AG09319 (cell line): Measurements from ENCODE around the gene NEDD8.

Source experiments
- DNase-seq: peaks from one replicate; pipeline ENCODE4 v3.0.0-alpha.2; 2010; ENCODE audit warnings: low read depth; ENCODE audit errors: extremely low read depth
- TF ChIP-seq, protein P1 (sequence below): IDR thresholded peaks from 2 replicates; pipeline ENCODE4 v1.5.1; 2011; ENCODE audit warnings: low read depth, mild to moderate bottlenecking, inconsistent platforms, low read length, moderate library complexity

NEDD8 gene

GRCh38 chr14:24262821-24263733, 30.9 kb upstream of the NEDD8 start, which contains the start of gene TGM1:
TSS of gene TGM1 (minus strand) at chr14:24263177. CDS start at chr14:24262352, 825 bp downstream.
- TF ChIP-seq, protein P1, sequence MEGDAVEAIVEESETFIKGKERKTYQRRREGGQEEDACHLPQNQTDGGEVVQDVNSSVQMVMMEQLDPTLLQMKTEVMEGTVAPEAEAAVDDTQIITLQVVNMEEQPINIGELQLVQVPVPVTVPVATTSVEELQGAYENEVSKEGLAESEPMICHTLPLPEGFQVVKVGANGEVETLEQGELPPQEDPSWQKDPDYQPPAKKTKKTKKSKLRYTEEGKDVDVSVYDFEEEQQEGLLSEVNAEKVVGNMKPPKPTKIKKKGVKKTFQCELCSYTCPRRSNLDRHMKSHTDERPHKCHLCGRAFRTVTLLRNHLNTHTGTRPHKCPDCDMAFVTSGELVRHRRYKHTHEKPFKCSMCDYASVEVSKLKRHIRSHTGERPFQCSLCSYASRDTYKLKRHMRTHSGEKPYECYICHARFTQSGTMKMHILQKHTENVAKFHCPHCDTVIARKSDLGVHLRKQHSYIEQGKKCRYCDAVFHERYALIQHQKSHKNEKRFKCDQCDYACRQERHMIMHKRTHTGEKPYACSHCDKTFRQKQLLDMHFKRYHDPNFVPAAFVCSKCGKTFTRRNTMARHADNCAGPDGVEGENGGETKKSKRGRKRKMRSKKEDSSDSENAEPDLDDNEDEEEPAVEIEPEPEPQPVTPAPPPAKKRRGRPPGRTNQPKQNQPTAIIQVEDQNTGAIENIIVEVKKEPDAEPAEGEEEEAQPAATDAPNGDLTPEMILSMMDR, result no peak
- DNase-seq, result no peak

- no peak for DNase-seq
These were observed 29.8 kb upstream of the NEDD8 start for GRCh38 chr14:24261969-24262327.

DNA sequence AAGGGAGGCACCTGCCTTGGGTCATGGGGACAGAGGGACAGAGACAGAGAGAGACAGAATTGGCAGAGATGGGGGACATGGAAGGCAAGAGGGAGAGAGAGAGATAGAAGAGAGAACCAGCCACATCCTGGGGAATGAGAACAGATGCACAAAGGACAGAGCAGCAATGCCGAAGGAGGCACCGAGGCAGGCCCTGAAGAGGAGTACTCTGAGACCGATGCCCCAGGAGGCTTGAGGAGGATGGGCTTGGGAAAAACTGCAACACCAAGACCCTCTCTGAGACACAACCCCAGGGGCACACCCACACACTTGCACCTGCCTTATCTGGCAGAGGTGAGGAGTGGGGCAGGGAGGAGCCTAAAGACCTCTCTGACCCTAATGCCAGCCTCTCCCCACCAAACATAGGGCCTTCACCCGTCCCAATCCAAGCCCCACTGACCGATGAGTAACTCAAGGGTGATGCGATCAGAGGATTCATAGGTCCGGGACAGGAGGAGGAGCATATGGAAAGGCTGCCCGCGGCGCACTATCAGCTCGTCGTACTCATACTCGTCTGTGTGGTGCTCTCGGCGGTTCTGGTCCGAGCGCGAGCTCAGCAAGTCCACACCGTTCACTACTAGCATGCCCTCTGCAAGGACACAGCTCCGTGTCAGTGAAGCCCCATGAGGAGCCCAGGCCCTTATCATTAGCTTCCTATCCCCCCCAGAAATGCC, 29.2 kb upstream of the NEDD8 start:
- TF ChIP-seq, protein P1, result no peak
- DNase-seq, result no peak

More at GRCh38 chr14:24261969-24262327, 29.8 kb upstream of the NEDD8 start:
- TF ChIP-seq, protein P1, result no peak

- TF ChIP-seq, protein P1, result no peak
These were observed 28.6 kb upstream of the NEDD8 start for GRCh38 chr14:24260780-24261157.

GRCh38 chr14:24260026-24260779, 28.0 kb upstream of the NEDD8 start:
- no peak for DNase-seq

More at GRCh38 chr14:24260780-24261157, 28.6 kb upstream of the NEDD8 start:
- no peak for DNase-seq

GRCh38 chr14:24259282-24260025, 27.3 kb upstream of the NEDD8 start:
- TF ChIP-seq, protein P1, result no peak

More at GRCh38 chr14:24260026-24260779, 28.0 kb upstream of the NEDD8 start:
- TF ChIP-seq, protein P1, result no peak

More at GRCh38 chr14:24259282-24260025, 27.3 kb upstream of the NEDD8 start:
- DNase-seq, result peak; percentile 7
